Peyer's patch (tissue), 4 donors: ENCODE data around the gene RBM23.

Experiments used
- CTCF ChIP-seq, 6 experiments: fragments of 450-650 bp in 4 of 6; fragments of 200-600 bp in 2 of 6; sonication (generic) in 1 of 6; IDR thresholded peaks; one replicate each; pipeline ENCODE4 v1.5.1; 2017 to 2019; ENCODE audit warnings: antibody characterized with exemption in 6 of 6, mild to moderate bottlenecking in 3 of 6, moderate library complexity in 1 of 6
- POLR2A ChIP-seq, 2 donors: fragments of 450-650 bp; IDR thresholded peaks; one replicate each; pipeline ENCODE4 v1.5.1; 2017; ENCODE audit warnings: antibody characterized with exemption in 2 of 2, mild to moderate bottlenecking in 2 of 2, moderate library complexity in 2 of 2

DNA sequence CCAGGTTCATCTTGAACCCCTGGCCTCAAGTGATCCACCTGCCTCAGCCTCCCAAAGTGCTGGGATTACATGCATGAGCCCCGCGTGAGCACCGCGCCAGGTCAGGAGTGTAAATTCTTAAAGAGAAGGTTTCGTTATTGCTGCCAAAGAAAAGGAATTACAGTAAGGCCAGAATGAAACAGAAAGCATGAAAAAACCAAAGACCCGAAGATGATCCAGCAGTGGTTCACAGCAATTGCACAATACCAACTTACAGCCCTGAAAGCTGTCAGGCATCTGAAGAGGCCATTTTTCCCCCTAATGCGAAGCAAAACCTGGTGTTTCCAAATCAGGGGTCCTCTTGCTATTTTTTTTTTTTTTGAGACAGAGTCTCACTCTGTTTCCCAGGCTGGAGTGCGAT lies 10.3 kb downstream of the RBM23 start:
- TF ChIP-seq POLR2A (IDR thresholded peaks at IDR 0.05), result no peak
- no peak for TF ChIP-seq CTCF (IDR thresholded peaks at IDR 0.05)
